ENCODE results near the gene RAB6B. TPM values are rescaled to one million over a fixed set of nuclear protein-coding genes. Genes with fewer than 3 reads are reported as not detected.

RAB6B gene
- total and polyA plus RNA-seq, 2 experiments from 2014 or later = 1.2 to 3.9 TPM

GRCh38 chr3:133887803-133888703 is 7.6 kb downstream of the RAB6B start (continued):
- TF ChIP-seq, protein P1, sequence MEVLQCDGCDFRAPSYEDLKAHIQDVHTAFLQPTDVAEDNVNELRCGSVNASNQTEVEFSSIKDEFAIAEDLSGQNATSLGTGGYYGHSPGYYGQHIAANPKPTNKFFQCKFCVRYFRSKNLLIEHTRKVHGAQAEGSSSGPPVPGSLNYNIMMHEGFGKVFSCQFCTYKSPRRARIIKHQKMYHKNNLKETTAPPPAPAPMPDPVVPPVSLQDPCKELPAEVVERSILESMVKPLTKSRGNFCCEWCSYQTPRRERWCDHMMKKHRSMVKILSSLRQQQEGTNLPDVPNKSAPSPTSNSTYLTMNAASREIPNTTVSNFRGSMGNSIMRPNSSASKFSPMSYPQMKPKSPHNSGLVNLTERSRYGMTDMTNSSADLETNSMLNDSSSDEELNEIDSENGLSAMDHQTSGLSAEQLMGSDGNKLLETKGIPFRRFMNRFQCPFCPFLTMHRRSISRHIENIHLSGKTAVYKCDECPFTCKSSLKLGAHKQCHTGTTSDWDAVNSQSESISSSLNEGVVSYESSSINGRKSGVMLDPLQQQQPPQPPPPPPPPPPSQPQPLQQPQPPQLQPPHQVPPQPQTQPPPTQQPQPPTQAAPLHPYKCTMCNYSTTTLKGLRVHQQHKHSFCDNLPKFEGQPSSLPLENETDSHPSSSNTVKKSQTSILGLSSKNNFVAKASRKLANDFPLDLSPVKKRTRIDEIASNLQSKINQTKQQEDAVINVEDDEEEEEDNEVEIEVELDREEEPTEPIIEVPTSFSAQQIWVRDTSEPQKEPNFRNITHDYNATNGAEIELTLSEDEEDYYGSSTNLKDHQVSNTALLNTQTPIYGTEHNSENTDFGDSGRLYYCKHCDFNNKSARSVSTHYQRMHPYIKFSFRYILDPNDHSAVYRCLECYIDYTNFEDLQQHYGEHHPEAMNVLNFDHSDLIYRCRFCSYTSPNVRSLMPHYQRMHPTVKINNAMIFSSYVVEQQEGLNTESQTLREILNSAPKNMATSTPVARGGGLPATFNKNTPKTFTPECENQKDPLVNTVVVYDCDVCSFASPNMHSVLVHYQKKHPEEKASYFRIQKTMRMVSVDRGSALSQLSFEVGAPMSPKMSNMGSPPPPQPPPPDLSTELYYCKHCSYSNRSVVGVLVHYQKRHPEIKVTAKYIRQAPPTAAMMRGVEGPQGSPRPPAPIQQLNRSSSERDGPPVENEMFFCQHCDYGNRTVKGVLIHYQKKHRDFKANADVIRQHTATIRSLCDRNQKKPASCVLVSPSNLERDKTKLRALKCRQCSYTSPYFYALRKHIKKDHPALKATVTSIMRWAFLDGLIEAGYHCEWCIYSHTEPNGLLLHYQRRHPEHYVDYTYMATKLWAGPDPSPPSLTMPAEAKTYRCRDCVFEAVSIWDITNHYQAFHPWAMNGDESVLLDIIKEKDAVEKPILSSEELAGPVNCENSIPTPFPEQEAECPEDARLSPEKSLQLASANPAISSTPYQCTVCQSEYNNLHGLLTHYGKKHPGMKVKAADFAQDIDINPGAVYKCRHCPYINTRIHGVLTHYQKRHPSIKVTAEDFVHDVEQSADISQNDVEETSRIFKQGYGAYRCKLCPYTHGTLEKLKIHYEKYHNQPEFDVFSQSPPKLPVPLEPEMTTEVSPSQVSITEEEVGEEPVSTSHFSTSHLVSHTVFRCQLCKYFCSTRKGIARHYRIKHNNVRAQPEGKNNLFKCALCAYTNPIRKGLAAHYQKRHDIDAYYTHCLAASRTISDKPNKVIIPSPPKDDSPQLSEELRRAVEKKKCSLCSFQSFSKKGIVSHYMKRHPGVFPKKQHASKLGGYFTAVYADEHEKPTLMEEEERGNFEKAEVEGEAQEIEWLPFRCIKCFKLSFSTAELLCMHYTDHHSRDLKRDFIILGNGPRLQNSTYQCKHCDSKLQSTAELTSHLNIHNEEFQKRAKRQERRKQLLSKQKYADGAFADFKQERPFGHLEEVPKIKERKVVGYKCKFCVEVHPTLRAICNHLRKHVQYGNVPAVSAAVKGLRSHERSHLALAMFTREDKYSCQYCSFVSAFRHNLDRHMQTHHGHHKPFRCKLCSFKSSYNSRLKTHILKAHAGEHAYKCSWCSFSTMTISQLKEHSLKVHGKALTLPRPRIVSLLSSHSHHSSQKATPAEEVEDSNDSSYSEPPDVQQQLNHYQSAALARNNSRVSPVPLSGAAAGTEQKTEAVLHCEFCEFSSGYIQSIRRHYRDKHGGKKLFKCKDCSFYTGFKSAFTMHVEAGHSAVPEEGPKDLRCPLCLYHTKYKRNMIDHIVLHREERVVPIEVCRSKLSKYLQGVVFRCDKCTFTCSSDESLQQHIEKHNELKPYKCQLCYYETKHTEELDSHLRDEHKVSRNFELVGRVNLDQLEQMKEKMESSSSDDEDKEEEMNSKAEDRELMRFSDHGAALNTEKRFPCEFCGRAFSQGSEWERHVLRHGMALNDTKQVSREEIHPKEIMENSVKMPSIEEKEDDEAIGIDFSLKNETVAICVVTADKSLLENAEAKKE (CRISPR knock-in tag; IDR thresholded peaks at IDR 0.05) = no peak
- TF ChIP-seq, protein P2, sequence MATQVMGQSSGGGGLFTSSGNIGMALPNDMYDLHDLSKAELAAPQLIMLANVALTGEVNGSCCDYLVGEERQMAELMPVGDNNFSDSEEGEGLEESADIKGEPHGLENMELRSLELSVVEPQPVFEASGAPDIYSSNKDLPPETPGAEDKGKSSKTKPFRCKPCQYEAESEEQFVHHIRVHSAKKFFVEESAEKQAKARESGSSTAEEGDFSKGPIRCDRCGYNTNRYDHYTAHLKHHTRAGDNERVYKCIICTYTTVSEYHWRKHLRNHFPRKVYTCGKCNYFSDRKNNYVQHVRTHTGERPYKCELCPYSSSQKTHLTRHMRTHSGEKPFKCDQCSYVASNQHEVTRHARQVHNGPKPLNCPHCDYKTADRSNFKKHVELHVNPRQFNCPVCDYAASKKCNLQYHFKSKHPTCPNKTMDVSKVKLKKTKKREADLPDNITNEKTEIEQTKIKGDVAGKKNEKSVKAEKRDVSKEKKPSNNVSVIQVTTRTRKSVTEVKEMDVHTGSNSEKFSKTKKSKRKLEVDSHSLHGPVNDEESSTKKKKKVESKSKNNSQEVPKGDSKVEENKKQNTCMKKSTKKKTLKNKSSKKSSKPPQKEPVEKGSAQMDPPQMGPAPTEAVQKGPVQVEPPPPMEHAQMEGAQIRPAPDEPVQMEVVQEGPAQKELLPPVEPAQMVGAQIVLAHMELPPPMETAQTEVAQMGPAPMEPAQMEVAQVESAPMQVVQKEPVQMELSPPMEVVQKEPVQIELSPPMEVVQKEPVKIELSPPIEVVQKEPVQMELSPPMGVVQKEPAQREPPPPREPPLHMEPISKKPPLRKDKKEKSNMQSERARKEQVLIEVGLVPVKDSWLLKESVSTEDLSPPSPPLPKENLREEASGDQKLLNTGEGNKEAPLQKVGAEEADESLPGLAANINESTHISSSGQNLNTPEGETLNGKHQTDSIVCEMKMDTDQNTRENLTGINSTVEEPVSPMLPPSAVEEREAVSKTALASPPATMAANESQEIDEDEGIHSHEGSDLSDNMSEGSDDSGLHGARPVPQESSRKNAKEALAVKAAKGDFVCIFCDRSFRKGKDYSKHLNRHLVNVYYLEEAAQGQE (IDR thresholded peaks at IDR 0.05; ENCODE audit: unreplicated experiment) = no peak
- TF ChIP-seq EZH2 (IDR thresholded peaks at IDR 0.05; ENCODE audit: low read depth, unreplicated experiment) = no peak
- no peak for TF ChIP-seq JUNB (IDR thresholded peaks at IDR 0.05; ENCODE audit: unreplicated experiment)
- no peak for TF ChIP-seq ETS1 (IDR thresholded peaks at IDR 0.05)
- no peak for TF ChIP-seq ZNF114 (CRISPR knock-in tag; IDR thresholded peaks at IDR 0.05)
